H1 (cell line): ENCODE data around the gene SMARCD1. TPM values are rescaled to one million over a fixed set of nuclear protein-coding genes. Genes with fewer than 3 reads are reported as not detected.

ENCODE experiments used
- ASH2L ChIP-seq: fragments of 200-600, 300-600 bp; sonication (generic); IDR thresholded peaks from one replicate; pipeline ENCODE4 v1.7.1; 2017; ENCODE audit warnings: low read length
- CBX8 ChIP-seq: fragments of 300-800, 300-1000 bp; sonication (generic); IDR thresholded peaks from 2 replicates; pipeline ENCODE4 v1.7.1; 2016; ENCODE audit warnings: low read depth, low read length, borderline replicate concordance
- CEBPB ChIP-seq: IDR thresholded peaks from 2 replicates; pipeline ENCODE4 v1.6.1; 2012; ENCODE audit warnings: low read depth, low read length
- CREB1 ChIP-seq: IDR thresholded peaks from 2 replicates; pipeline ENCODE4 v1.6.1; 2012; ENCODE audit warnings: inconsistent platforms
- KDM4A ChIP-seq: IDR thresholded peaks from one replicate; pipeline ENCODE4 v1.7.1; 2012; ENCODE audit warnings: low read depth, mild to moderate bottlenecking, moderate library complexity, low read length, inconsistent platforms; ENCODE audit not compliant: severe bottlenecking
- PHF8 ChIP-seq: fragments of 200-600 bp; sonication (generic); conservative IDR thresholded peaks from 2 replicates; pipeline ENCODE4 v1.7.1; 2012; ENCODE audit warnings: low read depth, mild to moderate bottlenecking, inconsistent platforms, low read length, moderate library complexity
- SUZ12 ChIP-seq: fragments of 200-600 bp; sonication (generic); IDR thresholded peaks from 2 replicates; pipeline ENCODE4 v1.6.1; 2012; ENCODE audit warnings: mild to moderate bottlenecking, inconsistent platforms, low read length, moderate library complexity, mixed read lengths
- TBP ChIP-seq: IDR thresholded peaks from 2 replicates; pipeline ENCODE4 v1.6.1; 2011; ENCODE audit warnings: low read depth, low read length, improper control_type of control experiment
- polyA plus RNA-seq, 7 experiments: library from polyadenylated mRNA; depleted of rRNA in 3 of 7; stranded (reverse) in 5 of 7; unstranded in 2 of 7; fragments of >200 nt in 5 of 7; fragments of 200-250 nt in 2 of 7; gene quantifications; 1 replicate in 5 of 7; 2 replicates in 1 of 7; 4 replicates in 1 of 7; pipeline versions ENCODE4 v1.2.1 to v1.2.3, GENCODE V29; 2011 to 2013; ENCODE audit warnings: missing spikeins in 2 of 7, mixed read lengths in 2 of 7
- total RNA-seq: library from RNA; stranded (reverse); fragmentation: NEBNext Ultra II Directional; extraction: Animal tissue kit (Norgen Biotek cat#: 25700); gene quantifications from 2 replicates; pipeline ENCODE4 v1.2.1, GENCODE V29; 2021
- TF ChIP-seq, protein P1 (sequence below): IDR thresholded peaks from 2 replicates; pipeline ENCODE4 v1.6.1; 2012; ENCODE audit warnings: inconsistent platforms

The SMARCD1 gene
- total and polyA plus RNA-seq, 2 of the 8 experiments (the other 6 are each of a cell fraction or from before 2014, with no cell fraction given): 128 to 130 TPM

DNA sequence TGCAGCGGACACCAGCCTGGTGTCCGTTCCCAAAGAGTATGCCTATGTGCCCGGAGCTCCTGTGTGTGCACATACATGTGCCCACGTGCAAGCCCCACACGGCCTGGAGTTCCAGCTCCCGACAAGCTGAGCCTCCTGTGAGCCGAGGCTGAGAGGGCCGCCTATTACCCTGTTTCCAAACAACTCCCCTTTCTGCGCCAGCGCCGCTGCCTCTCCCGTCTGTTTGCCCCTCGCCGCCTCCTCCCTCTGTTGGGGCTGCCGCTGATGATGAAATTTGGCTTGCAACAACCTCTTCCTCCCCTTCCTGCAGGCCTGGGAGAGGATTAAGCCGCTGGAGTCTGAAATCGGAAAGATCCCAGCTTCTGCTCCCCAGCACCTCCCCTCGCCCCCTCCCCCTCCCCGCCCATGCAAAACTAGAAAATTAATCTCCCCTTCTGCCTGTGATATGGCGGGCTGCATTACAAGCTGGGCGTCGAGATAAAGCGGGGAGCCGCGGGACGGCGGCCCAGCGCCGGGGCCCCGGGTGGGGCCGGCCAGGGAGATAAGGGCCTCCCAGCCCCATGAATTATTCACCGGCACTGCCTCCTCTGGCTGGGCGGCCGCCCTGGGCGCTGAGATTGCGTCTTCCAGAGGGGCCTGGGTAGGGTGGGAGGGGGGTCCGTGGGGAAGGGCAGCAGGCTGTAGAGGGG is 34.6 kb upstream of the SMARCD1 start (continued):
- TF ChIP-seq KDM4A (peak; percentile 10), CEBPB (peak; percentile 76), CBX8 (no peak), ASH2L (peak; percentile 12), CREB1 (peak; percentile 73), TBP (no peak), SUZ12 (no peak), PHF8 (0 out of 2 replicates have a peak, but pooled peaks have one; percentile 9)
- TF ChIP-seq, protein P1, sequence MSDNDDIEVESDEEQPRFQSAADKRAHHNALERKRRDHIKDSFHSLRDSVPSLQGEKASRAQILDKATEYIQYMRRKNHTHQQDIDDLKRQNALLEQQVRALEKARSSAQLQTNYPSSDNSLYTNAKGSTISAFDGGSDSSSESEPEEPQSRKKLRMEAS: peak; percentile 27; the same call in 1 of the 2 replicates
